Neural progenitor cell (in vitro differentiated cells): ENCODE measurements around the gene EPB41L4A.

ENCODE experiments used
- CTCF ChIP-seq: fragments of 200-600 bp; sonication (generic); IDR thresholded peaks from 2 replicates; pipeline ENCODE4 v1.5.1; 2017; ENCODE audit warnings: antibody characterized with exemption, mild to moderate bottlenecking
- EZH2phosphoT487 ChIP-seq: fragments of 200-600 bp; sonication (generic); IDR thresholded peaks from 2 replicates; pipeline ENCODE4 v1.6.1; 2017; ENCODE audit warnings: antibody characterized with exemption

GRCh38 chr5:112203229-112203628, 215.8 kb downstream of the EPB41L4A start:
- no peak for TF ChIP-seq CTCF
- no peak for TF ChIP-seq EZH2phosphoT487
